ENCODE results near the gene CDKN2D. TPM values are rescaled to one million over a fixed set of nuclear protein-coding genes. Genes with fewer than 3 reads are reported as not detected.
"Not testable (repeated sequence)": the region's sequence is repeated elsewhere in the genome, so short reads cannot be mapped to it uniquely, and the experiment has no call there.

Gene CDKN2D
- total RNA-seq, 2 experiments from 2014 or later, result 55.8 to 62.3 TPM

- Mint-ChIP-seq H3K4me3 (no peak overlapping the region), H3K36me3 (no peaks in the 10 kb centered on the region), H3K27ac (no peak overlapping the region), H3K9me3 (peaks cover 2% of the 10 kb centered on the region), H3K27me3 (peaks cover 12% of the 10 kb centered on the region), H3K4me1 (no peaks in the 10 kb centered on the region)
- no peak for DNase-seq
Observed at GRCh38 chr19:10587839-10588150, 19.0 kb upstream of the CDKN2D start.

GRCh38 chr19:10587022-10587838, 18.5 kb upstream of the CDKN2D start, which contains the start of gene AP1M2:
Gene AP1M2 (minus strand): TSS chr19:10587312. CDS start chr19:10587231, 81 bp downstream.
- peaks cover 12% of the 10 kb centered on the region for H3K27me3 Mint-ChIP-seq
- no peak within 1 kb of the TSS for H3K4me3 Mint-ChIP-seq
- peaks cover 2% of the 10 kb centered on the region for H3K9me3 Mint-ChIP-seq
- no peaks in the 10 kb centered on the region for H3K4me1 Mint-ChIP-seq
- no peak for DNase-seq
- no peaks in the 10 kb centered on the region for H3K36me3 Mint-ChIP-seq
- H3K27ac Mint-ChIP-seq, result no peak within 1 kb of the TSS

GRCh38 chr19:10586396-10586795, 17.6 kb upstream of the CDKN2D start:
- H3K4me1 Mint-ChIP-seq, result peaks cover 3% of the 10 kb centered on the region
- H3K4me3 Mint-ChIP-seq, result no peak overlapping the region
- no peak for DNase-seq
- H3K27me3 Mint-ChIP-seq, result peaks cover 12% of the 10 kb centered on the region
- H3K36me3 Mint-ChIP-seq, result no peaks in the 10 kb centered on the region
- no peak overlapping the region for H3K27ac Mint-ChIP-seq
- H3K9me3 Mint-ChIP-seq, result peaks cover 2% of the 10 kb centered on the region

GRCh38 chr19:10583036-10583776, 14.4 kb upstream of the CDKN2D start:
- peaks cover 12% of the 10 kb centered on the region for H3K27me3 Mint-ChIP-seq

GRCh38 chr19:10582091-10582490, 13.3 kb upstream of the CDKN2D start:
- Mint-ChIP-seq H3K27ac (no peak overlapping the region), H3K9me3 (no peaks in the 10 kb centered on the region), H3K4me3 (no peak overlapping the region), H3K4me1 (peaks cover 8% of the 10 kb centered on the region), H3K36me3 (no peaks in the 10 kb centered on the region), H3K27me3 (peaks cover 4% of the 10 kb centered on the region)
- DNase-seq, result no peak

More at GRCh38 chr19:10583036-10583776, 14.4 kb upstream of the CDKN2D start:
- Mint-ChIP-seq H3K9me3 (peaks cover 2% of the 10 kb centered on the region), H3K36me3 (no peaks in the 10 kb centered on the region), H3K4me3 (no peak overlapping the region), H3K27ac (no peak overlapping the region), H3K4me1 (peaks cover 8% of the 10 kb centered on the region)
- no peak for DNase-seq

- Mint-ChIP-seq H3K4me1 (peaks cover 8% of the 10 kb centered on the region), H3K9me3 (no peaks in the 10 kb centered on the region), H3K27me3 (peaks cover 4% of the 10 kb centered on the region), H3K27ac (no peak overlapping the region), H3K4me3 (no peak overlapping the region), H3K36me3 (no peaks in the 10 kb centered on the region)
- peak; percentile 87 for DNase-seq
Observed at GRCh38 chr19:10580979-10581631, 12.3 kb upstream of the CDKN2D start.

GRCh38 chr19:10577951-10578350, 9.2 kb upstream of the CDKN2D start:
- H3K27me3 Mint-ChIP-seq, result no peaks in the 10 kb centered on the region
- H3K9me3 Mint-ChIP-seq, result no peaks in the 10 kb centered on the region
- no peak overlapping the region for H3K27ac Mint-ChIP-seq
- H3K36me3 Mint-ChIP-seq, result no peaks in the 10 kb centered on the region
- no peak for DNase-seq
- no peak overlapping the region for H3K4me3 Mint-ChIP-seq
- H3K4me1 Mint-ChIP-seq, result peaks cover 8% of the 10 kb centered on the region

GRCh38 chr19:10575011-10575716, 6.4 kb upstream of the CDKN2D start:
- no peaks in the 10 kb centered on the region for H3K9me3 Mint-ChIP-seq
- no peaks in the 10 kb centered on the region for H3K27me3 Mint-ChIP-seq
- H3K36me3 Mint-ChIP-seq, result peaks cover 1% of the 10 kb centered on the region
- H3K27ac Mint-ChIP-seq, result no peak overlapping the region
- DNase-seq, result no peak
- H3K4me1 Mint-ChIP-seq, result peaks cover 6% of the 10 kb centered on the region
- no peak overlapping the region for H3K4me3 Mint-ChIP-seq

GRCh38 chr19:10574462-10574861, 5.7 kb upstream of the CDKN2D start:
- Mint-ChIP-seq H3K27ac (no peak overlapping the region), H3K4me3 (no peak overlapping the region), H3K27me3 (no peaks in the 10 kb centered on the region), H3K9me3 (no peaks in the 10 kb centered on the region), H3K4me1 (peaks cover 6% of the 10 kb centered on the region), H3K36me3 (peaks cover 1% of the 10 kb centered on the region)
- no peak for DNase-seq

- not testable (repeated sequence) for DNase-seq, H3K36me3 Mint-ChIP-seq, H3K4me1 Mint-ChIP-seq, H3K9me3 Mint-ChIP-seq, H3K27me3 Mint-ChIP-seq, H3K4me3 Mint-ChIP-seq, H3K27ac Mint-ChIP-seq
Observed at GRCh38 chr19:10573793-10574192, 5.0 kb upstream of the CDKN2D start.

GRCh38 chr19:10568062-10568825, 535 bp downstream of the CDKN2D start:
- H3K4me3 Mint-ChIP-seq, result peak overlapping the region; percentile 91
- H3K27ac Mint-ChIP-seq, result peak overlapping the region; percentile 96
- H3K27me3 Mint-ChIP-seq, result no peaks in the 10 kb centered on the region

GRCh38 chr19:10567656-10568055, 1.1 kb downstream of the CDKN2D start:
- Mint-ChIP-seq H3K27ac (peak overlapping the region; percentile 96), H3K4me3 (peak overlapping the region; percentile 91), H3K27me3 (no peaks in the 10 kb centered on the region), H3K36me3 (peaks cover 31% of the 10 kb centered on the region), H3K9me3 (no peaks in the 10 kb centered on the region), H3K4me1 (peaks cover 27% of the 10 kb centered on the region)
- DNase-seq, result peak; percentile 40

More at GRCh38 chr19:10568062-10568825, 535 bp downstream of the CDKN2D start:
- H3K9me3 Mint-ChIP-seq, result no peaks in the 10 kb centered on the region
- H3K36me3 Mint-ChIP-seq, result peaks cover 30% of the 10 kb centered on the region
- H3K4me1 Mint-ChIP-seq, result peaks cover 27% of the 10 kb centered on the region
- DNase-seq, result peak; percentile 80

- H3K27me3 Mint-ChIP-seq, result no peaks in the 10 kb centered on the region
- H3K4me1 Mint-ChIP-seq, result peaks cover 23% of the 10 kb centered on the region
Observed at GRCh38 chr19:10566658-10567410, 1.9 kb downstream of the CDKN2D start.

GRCh38 chr19:10566408-10566657, 2.4 kb downstream of the CDKN2D start:
- no peak for DNase-seq
- Mint-ChIP-seq H3K36me3 (peaks cover 41% of the 10 kb centered on the region), H3K27me3 (no peaks in the 10 kb centered on the region), H3K4me1 (peaks cover 23% of the 10 kb centered on the region), H3K27ac (peak overlapping the region; percentile 96), H3K9me3 (no peaks in the 10 kb centered on the region), H3K4me3 (peak overlapping the region; percentile 91)

More at GRCh38 chr19:10566658-10567410, 1.9 kb downstream of the CDKN2D start:
- Mint-ChIP-seq H3K36me3 (peaks cover 36% of the 10 kb centered on the region), H3K9me3 (no peaks in the 10 kb centered on the region), H3K27ac (peak overlapping the region; percentile 96), H3K4me3 (peak overlapping the region; percentile 91)
- peak; percentile 77 for DNase-seq
